NAMALWA (cell line): ENCODE data around the gene GPC1.
"Not testable (repeated sequence)": the region's sequence is repeated elsewhere in the genome, so short reads cannot be mapped to it uniquely, and the experiment has no call there.

Experiments used
- DNase-seq: peaks from one replicate; pipeline ENCODE4 v3.0.0-alpha.2; 2015; ENCODE audit warnings: low spot score

Gene GPC1

GRCh38 chr2:240467149-240467642 lies 31.7 kb downstream of the GPC1 start:
- DNase-seq: no peak

DNA sequence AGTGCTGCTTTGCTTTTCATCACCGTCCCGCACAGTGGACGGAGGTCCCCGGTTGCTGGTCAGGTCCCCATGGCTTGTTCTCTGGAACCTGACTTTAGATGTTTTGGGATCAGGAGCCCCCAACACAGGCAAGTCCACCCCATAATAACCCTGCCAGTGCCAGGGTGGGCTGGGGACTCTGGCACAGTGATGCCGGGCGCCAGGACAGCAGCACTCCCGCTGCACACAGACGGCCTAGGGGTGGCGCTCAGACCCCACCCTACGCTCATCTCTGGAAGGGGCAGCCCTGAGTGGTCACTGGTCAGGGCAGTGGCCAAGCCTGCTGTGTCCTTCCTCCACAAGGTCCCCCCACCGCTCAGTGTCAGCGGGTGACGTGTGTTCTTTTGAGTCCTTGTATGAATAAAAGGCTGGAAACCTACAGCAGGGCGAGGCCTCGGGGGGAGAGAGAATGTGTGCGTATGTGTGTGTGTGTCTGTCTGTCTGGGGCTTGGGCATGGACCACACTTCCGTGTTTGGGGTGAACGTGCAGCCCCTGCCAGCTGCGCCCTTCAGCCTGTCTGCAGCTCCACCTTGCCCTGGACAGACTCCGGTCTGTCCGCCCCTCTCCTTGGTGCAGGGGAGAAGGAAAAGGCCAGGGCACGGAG lies 32.3 kb downstream of the GPC1 start:
- no peak for DNase-seq

GRCh38 chr2:240468303-240469238 lies 33.1 kb downstream of the GPC1 start:
- no peak for DNase-seq

DNA sequence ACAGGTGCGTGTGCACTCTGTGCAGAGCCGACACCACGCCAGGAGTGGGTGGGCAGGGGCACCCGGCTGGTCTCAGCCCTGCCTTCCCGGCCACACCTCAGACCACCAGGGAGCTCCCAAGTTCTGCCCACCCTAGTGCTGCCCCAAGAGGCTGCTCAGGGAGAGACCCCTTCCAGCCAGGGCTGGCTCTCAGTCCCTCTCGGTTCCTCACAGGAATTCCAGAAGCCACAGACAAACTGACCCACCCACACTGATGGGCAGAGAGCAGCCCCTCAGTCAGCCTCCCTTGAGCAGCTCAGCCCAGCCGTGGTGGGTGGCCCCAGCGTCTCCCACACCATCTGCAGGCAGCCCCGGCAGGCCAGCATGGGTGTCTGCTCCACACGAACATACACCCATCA lies 33.8 kb downstream of the GPC1 start:
- DNase-seq: no peak

DNA sequence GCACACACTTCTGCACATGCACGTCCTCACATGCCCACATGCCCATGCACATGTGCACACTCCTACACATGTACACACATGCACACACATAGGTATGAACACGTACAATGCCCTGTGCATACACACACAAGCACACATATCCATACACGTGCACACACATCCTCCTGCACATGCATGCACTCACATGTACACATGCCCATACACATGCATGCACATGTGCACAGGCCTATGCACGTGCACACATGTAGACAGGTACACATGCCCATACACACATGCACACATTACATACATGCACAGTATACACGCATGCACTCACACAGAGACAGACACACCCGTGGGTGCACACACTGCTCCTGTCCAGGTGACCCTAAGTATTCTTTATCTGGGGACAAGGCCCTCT lies 34.3 kb downstream of the GPC1 start:
- no peak for DNase-seq

DNA sequence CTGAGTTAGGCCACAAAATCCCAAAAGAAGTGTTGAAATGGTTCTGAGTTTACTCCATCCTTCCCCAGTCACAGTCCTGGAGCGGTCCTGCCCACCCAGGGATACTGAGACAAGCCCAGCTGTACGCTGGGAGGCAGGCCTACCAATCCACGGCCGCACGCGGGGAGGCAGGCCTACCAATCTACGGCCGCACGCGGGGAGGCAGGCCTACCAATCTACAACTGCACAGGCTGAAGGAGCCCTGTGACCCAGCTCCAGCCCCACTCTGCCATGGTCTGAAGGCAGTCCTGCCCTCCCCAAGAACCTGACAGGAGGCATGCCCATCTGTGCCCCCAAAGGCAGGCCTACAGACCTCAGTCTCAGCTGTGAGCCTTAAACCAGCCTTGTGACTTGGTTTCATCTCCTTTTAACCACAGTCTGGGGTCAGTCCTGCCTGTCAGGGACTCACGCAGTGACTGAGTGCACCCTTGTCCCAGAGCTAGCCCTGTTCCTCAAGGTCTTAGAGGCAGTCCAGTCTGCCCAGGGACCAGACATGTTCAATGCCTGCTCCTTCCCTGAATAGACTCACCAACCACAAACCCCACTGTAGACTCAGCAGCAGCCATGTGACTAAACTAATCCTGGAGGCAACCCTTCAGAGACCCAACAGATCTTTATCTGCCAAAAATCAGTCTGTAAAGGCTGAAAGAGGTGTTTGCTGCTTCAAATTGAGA lies 36.8 kb downstream of the GPC1 start:
- no peak for DNase-seq

GRCh38 chr2:240473211-240473610 lies 37.7 kb downstream of the GPC1 start:
- DNase-seq: no peak

DNA sequence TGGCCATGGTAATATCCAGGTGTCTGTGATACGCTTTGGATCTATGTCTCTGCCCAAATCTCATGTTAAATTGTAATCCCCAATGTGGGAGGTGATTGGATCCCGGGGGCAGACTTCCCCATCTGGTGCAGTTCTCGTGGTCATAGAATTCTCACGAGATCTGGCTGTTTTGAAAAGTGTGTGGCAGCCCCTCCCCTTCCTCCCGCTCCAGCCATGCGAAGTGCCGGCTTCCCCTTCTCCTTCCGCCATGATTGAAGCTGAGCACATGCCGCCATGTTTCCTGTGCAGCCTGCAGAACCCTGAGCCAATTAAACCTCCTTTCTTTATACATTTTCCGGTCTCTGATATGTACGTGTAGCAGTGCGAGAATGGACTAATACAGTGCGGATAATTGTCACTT lies 42.5 kb downstream of the GPC1 start:
- no peak for DNase-seq

DNA sequence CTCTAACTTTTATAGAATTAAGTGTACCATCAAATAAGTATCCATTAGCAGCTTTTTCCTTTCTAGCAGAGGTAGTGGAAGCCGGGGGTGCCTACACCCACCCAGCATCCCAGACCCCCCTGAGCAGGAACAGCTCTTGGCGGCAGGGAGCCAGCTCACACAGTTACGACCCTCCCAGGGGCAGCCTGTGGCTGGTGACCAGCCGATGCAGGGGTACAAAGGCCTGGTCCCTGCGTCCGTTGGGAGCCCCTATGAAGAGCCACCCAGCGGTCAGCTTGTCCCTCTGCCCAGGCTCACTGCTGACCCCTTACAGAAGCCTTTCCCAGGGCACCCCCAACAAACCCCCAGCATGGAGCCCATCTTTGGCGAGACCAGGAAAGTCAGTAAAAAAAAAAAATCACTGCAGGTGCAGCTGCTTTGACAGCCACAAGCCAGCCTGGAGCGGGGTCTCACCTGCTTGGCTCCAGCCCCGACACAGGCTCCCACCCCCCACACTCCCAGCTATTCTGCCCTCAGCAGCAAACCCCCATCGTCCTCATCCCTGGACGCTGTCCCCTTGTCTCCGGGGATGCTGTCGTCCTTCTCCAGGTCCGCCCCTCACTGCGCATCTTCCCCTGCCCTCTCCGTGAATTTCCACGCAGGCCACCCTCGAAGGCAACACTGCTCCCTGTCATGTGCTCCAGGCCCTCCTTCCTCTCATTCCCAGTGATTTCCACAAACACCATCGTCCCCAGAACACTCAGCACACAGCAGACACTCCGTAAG lies 43.1 kb downstream of the GPC1 start:
- DNase-seq: no peak

DNA sequence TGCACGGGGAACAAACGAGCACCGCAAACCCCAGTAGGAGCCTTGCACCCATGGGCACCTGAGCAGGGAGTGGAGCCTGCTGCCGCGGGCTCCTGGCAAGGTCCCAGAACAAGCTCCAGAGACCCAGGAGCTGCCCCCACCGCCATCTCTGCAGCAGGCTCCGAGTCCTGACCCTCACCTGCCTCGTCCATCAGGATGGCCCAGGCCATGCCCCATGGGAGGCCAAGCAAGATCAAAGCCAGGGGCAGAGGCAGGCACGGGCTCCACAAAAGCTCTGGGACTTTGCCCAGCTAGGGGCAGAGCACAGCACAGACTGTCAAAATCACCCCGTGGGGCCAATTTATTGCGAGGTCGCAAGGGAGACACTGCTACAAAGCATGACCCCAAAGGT lies 43.6 kb downstream of the GPC1 start:
- DNase-seq: no peak

- DNase-seq: no peak
Observed at GRCh38 chr2:240480834-240481623, 45.6 kb downstream of the GPC1 start.

- no peak for DNase-seq
Observed at GRCh38 chr2:240481720-240482119, 46.3 kb downstream of the GPC1 start.

GRCh38 chr2:240482141-240482540 lies 46.7 kb downstream of the GPC1 start:
- DNase-seq: no peak

- no peak for DNase-seq
Observed at GRCh38 chr2:240491483-240491882, 56.0 kb downstream of the GPC1 start.

- DNase-seq: no peak
Observed at GRCh38 chr2:240494194-240494793, 58.8 kb downstream of the GPC1 start.

DNA sequence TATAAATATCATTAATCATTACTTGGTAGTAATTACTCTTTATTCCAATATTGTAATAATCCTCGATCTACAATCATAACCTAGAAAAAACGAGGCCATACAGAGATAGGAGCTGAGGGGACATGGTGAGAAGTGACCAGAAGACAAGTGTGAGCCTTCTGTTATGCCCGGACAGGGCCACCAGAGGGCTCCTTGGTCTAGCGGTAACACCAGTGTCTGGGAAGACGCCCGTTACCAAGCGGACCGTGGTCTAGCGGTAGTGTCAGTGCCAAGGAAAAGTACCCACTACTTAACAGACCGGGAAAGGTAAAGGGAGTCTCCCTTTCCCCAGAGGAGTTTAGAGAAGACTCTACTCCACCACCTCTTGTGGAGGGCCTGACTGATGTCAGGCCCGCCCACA lies 59.5 kb downstream of the GPC1 start:
- not testable (repeated sequence) for DNase-seq

GRCh38 chr2:240497082-240497481 lies 61.6 kb downstream of the GPC1 start:
- DNase-seq: not testable (repeated sequence)

GRCh38 chr2:240498171-240498957 lies 62.9 kb downstream of the GPC1 start:
- no peak for DNase-seq

GRCh38 chr2:240498958-240499260 lies 63.4 kb downstream of the GPC1 start:
- no peak for DNase-seq
